HTR-8/SVneo (cell line): ENCODE data around the gene GRIK3.

Experiments used
- DNase-seq: peaks from one replicate; pipeline ENCODE4 v3.0.0; 2011; ENCODE audit warnings: low spot score, mixed read lengths; ENCODE audit not compliant: insufficient read length
- FAIRE-seq: peaks from 2 replicates; lab custom pipeline; 2011; peaks lifted over from hg19 to GRCh38; lab: Jason Lieb, UNC

Gene GRIK3

GRCh38 chr1:36843906-36844610 is 190.3 kb downstream of the GRIK3 start:
- DNase-seq (no peak), FAIRE-seq (no peak)

GRCh38 chr1:36843027-36843426 is 191.3 kb downstream of the GRIK3 start:
- no peak for FAIRE-seq

GRCh38 chr1:36842448-36842847 is 191.9 kb downstream of the GRIK3 start:
- DNase-seq = no peak
- FAIRE-seq = no peak

More at GRCh38 chr1:36843027-36843426, 191.3 kb downstream of the GRIK3 start:
- DNase-seq = no peak

- DNase-seq (no peak), FAIRE-seq (no peak)
These were observed 194.8 kb downstream of the GRIK3 start for GRCh38 chr1:36839485-36839884.

GRCh38 chr1:36838888-36839287 is 195.4 kb downstream of the GRIK3 start:
- DNase-seq = no peak
- FAIRE-seq = no peak

GRCh38 chr1:36836916-36837315 is 197.4 kb downstream of the GRIK3 start:
- FAIRE-seq (no peak), DNase-seq (no peak)

GRCh38 chr1:36836196-36836883 is 198.0 kb downstream of the GRIK3 start:
- FAIRE-seq (no peak), DNase-seq (no peak)

- FAIRE-seq (no peak), DNase-seq (no peak)
These were observed 198.6 kb downstream of the GRIK3 start for GRCh38 chr1:36835696-36836095.

- FAIRE-seq (no peak), DNase-seq (no peak)
These were observed 199.2 kb downstream of the GRIK3 start for GRCh38 chr1:36835017-36835695.

GRCh38 chr1:36834586-36834985 is 199.7 kb downstream of the GRIK3 start:
- no peak for FAIRE-seq
- no peak for DNase-seq

- DNase-seq (no peak), FAIRE-seq (no peak)
These were observed 203.0 kb downstream of the GRIK3 start for GRCh38 chr1:36831186-36831810.

GRCh38 chr1:36829961-36830360 is 204.4 kb downstream of the GRIK3 start:
- FAIRE-seq (no peak), DNase-seq (no peak)

- FAIRE-seq (no peak), DNase-seq (no peak)
These were observed 205.2 kb downstream of the GRIK3 start for GRCh38 chr1:36829066-36829465.

GRCh38 chr1:36825226-36825625 is 209.1 kb downstream of the GRIK3 start:
- no peak for FAIRE-seq
- DNase-seq = no peak

GRCh38 chr1:36824390-36824861 is 209.9 kb downstream of the GRIK3 start:
- FAIRE-seq (no peak), DNase-seq (no peak)

- no peak for FAIRE-seq
- DNase-seq = no peak
These were observed 211.7 kb downstream of the GRIK3 start for GRCh38 chr1:36822648-36823047.

- DNase-seq (no peak), FAIRE-seq (no peak)
These were observed 212.9 kb downstream of the GRIK3 start for GRCh38 chr1:36821386-36821785.

- DNase-seq = no peak
- no peak for FAIRE-seq
These were observed 215.5 kb downstream of the GRIK3 start for GRCh38 chr1:36818771-36819170.

- FAIRE-seq (no peak), DNase-seq (no peak)
These were observed 218.0 kb downstream of the GRIK3 start for GRCh38 chr1:36816348-36816747.

GRCh38 chr1:36814774-36815173 is 219.5 kb downstream of the GRIK3 start:
- DNase-seq = no peak
- FAIRE-seq = no peak

GRCh38 chr1:36814083-36814482 is 220.2 kb downstream of the GRIK3 start:
- no peak for FAIRE-seq
- no peak for DNase-seq
